HG03342 (cell line): ENCODE measurements around the gene CBLN4.

Experiments
- ATAC-seq: cut with Tn5 transposase; IDR thresholded peaks from one replicate; pipeline ENCODE4 v1.9.1; 2021; ENCODE audit warnings: mild to moderate bottlenecking, moderate library complexity; ENCODE audit not compliant: unreplicated experiment

CBLN4 gene

DNA sequence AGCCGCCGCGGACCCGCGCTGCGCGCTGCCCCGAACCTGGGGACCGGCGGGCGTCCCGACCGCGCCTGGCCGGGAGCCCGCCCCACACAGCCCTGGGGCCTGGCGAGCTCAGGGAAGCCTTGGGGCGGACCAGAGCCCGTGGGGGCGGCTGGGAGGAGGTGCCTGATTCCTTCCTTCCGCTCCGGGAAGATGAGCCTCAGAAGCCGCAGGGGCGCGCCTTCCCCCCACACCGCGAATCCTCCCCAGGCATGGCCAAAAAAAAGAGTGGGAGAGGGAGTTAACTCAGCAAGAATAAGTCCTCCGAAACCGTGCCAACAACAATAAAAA, at the start of gene CBLN4:
TSS of gene CBLN4 (minus strand) at position 131 of the 327 bp plus-strand sequence. CDS start 1,348 bp downstream, outside the sequence.
- ATAC-seq: no peak

DNA sequence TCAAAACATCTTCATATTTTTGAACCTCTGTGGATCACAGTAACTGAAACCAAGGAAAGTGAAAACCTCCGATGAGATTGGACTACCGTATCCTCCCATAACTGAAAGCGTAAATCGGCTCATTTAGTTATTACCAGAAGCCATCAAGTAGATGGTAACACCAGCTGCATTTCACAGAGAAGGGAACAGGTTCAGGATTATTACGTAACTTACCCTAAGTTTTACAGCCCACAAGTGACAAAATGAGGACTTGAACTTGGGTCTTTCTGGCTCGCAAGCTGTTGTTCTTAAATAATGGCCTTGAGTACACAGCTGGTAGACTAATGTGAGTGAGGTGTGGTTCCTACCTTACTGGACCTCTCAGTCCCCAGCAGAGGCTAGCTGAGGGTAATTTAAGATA, 37.9 kb upstream of the CBLN4 start:
- ATAC-seq: no peak

GRCh38 chr20:56032251-56032650, 26.9 kb upstream of the CBLN4 start:
- ATAC-seq: no peak

GRCh38 chr20:56018716-56019115, 13.4 kb upstream of the CBLN4 start:
- ATAC-seq: no peak

DNA sequence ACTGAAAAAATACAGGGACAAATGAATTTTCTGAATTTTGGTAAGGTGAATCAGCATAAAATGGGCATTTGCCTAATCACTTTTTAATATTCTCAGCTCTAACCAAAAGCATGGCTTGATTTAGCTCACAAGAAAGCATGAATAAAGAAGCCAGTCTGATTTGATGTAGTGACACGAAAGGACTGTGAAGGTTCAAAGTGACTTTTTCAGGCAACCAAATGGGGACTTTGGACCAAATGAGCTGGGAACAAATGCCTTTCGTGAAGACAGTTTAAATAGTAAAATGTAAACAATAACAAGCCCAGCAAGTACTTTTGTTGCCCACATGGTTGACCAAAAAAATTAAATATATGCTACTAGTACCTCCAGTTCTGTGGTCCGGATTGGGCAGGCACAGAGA, 12.9 kb upstream of the CBLN4 start:
- no peak for ATAC-seq

- ATAC-seq: no peak
These were observed 12.2 kb upstream of the CBLN4 start for GRCh38 chr20:56017560-56017959.

DNA sequence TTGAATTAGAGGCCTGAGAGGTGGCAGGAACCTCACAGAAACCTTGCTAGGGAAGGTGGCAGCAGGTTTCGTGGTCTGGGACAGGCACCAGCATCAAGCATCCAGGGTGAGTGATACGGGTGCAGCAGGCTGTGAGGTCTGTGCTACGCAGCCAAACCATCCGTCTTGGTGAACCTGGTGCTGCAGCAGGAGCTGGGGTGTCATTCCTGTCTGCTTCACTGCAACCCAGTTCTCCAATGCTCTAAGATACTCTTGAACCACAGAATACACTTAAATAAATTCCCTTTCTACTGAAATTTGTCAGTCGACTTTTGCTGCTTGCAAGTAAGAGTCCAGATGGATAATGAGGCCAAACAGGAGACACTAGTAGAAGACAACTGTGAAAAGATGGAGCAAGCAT, 9.7 kb upstream of the CBLN4 start:
- ATAC-seq: no peak

DNA sequence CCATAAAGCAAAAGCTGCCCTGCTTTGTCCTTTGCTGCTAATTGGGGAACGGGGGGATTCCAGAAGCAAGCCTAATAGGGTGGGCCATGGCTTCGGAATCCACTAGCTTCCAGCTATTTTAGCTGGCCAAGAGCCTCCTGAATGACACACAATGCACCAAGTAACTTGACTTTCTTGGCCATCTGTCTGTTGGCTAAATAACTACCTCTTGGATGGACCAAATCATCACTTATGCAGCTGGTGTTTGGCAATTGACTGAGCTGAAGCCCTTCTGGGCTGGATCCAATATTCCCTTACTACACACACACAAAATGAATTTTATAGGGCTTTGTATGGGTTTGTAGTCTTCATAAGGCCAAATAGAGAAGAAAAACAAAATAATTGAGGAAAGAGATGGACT, 8.8 kb upstream of the CBLN4 start:
- no peak for ATAC-seq

DNA sequence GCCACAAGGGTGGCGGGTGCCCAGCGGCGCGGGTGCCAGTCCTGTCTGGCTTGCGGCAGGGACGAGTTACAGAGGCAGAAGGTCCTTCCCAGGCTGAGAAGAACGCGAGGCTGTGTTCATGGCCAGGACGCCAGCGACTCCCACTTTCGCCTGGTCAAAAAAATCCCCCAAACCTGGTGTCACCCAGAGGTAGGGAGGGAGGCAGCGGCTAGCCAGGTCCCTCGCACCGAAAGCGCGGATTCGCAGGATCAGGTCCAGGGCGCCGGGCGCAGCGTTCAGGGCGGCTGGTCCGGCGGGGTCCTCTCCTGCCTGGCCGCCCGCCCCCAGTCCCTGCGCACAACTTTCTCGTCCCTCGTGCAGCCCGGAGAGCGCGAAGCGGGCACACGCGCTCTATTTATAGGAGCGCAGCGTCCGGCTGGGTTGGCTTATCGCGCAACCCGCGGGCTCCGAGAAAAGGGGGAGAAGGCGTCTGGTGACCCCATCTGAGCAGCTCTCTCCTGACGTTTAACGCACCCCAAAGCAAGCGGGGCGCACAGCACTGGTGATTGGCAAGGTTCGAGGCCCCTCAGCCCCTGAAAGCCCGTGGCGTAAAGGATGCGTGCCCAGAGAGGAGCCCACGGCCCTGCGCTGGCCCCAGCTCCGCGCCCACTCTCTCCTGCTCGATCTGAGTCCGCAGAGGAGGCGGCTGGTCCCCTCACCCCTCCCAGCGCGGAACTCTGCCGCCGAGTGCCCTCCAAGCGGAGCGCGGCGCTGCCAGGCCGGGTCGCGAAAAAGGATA, 519 bp downstream of the CBLN4 start:
- no peak for ATAC-seq

DNA sequence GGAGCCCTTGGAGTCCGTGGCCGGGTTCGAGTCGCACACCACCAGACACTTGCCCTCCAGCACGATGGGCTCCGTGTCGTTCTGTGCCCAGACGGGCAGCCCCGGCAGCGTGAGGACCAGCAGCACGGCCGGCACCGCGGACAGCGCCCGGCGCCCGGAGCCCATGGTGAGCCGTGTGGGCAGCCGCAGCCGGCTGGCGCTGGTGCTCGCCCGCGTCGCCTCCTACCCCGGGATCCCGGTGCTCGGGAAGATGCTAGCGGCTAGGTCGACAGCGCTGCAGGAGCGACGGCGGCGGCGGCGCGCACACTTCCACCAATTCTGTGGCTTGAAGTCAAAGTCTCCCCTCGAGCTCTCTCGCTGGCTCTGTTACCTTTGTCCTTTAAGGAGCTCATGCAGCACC, 1.3 kb downstream of the CBLN4 start:
- ATAC-seq: no peak

GRCh38 chr20:56002908-56003800, 2.2 kb downstream of the CBLN4 start:
- ATAC-seq: no peak

- ATAC-seq: no peak
These were observed 3.4 kb downstream of the CBLN4 start for GRCh38 chr20:56001890-56002289.

DNA sequence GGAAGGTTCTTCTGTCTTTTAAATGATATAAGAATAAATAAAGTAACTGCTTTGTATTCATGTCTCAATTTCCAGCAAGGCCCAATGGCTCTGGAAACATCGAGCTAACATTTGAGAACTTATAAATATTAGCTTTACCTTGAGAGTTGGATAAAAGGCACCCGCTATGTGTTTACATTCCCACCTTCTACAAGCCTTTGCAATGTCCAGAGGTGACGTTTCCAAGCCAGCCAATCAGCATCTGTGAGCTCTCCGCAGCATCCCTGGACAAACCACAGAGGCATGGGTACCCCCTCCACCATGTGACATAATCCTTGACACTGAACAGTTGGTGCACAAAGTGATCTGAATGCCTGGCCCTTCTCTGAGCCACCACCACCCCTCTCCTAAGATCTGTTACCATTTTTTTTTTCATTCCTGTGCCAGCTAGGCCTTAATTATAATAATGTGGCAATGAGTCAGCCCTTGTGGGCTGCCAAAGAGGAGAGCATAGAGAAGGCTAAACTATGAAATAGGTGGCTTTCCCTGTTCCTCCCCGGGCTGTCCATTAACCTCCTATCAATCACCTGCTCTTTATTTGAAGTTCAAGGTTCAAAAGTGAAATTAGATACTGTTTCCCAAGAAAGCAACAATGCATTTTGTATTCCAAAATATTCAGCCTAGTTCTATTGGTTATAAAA, 4.1 kb downstream of the CBLN4 start:
- ATAC-seq: no peak

- ATAC-seq: no peak
These were observed 26.8 kb downstream of the CBLN4 start for GRCh38 chr20:55978550-55978949.

- no peak for ATAC-seq
These were observed 27.4 kb downstream of the CBLN4 start for GRCh38 chr20:55977690-55978459.

- ATAC-seq: no peak
These were observed 30.7 kb downstream of the CBLN4 start for GRCh38 chr20:55974491-55975202.

GRCh38 chr20:55964790-55965189, 40.5 kb downstream of the CBLN4 start:
- no peak for ATAC-seq

GRCh38 chr20:55961376-55962330, 43.7 kb downstream of the CBLN4 start:
- no peak for ATAC-seq

- no peak for ATAC-seq
These were observed 52.1 kb downstream of the CBLN4 start for GRCh38 chr20:55953201-55953600.
